AG20443 (cell line): ENCODE data around the gene OR2T2.
"Not testable (repeated sequence)": the region's sequence is repeated elsewhere in the genome, so short reads cannot be mapped to it uniquely, and the experiment has no call there.

ENCODE experiments used
- DNase-seq: peaks from one replicate; pipeline ENCODE4 v3.0.0; 2012; ENCODE audit warnings: low spot score, mixed read lengths

The OR2T2 gene, protein sequence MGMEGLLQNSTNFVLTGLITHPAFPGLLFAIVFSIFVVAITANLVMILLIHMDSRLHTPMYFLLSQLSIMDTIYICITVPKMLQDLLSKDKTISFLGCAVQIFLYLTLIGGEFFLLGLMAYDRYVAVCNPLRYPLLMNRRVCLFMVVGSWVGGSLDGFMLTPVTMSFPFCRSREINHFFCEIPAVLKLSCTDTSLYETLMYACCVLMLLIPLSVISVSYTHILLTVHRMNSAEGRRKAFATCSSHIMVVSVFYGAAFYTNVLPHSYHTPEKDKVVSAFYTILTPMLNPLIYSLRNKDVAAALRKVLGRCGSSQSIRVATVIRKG

DNA sequence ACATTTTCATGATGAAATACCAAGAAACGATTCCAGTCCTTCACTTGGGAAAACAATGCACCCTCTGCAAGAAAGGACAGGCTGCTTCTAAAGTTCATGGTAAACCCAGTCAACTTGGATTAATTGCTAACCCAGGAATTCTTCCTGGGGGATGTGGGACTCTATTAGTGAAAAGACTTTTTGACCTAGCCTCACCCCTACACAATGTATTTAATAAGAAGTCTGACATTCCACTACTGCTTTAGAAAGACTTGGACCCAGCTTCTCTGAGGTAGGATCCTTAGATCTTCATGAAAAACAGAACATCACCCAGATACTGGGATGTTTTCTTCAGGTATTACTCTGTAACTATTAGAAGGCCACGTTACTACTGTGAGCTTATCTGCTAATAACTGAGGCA lies at the start of gene OR2T2:
TSS of gene OR2T2 (plus strand) at position 239 of the 400 bp plus-strand sequence. CDS start 7,161 bp downstream, outside the sequence.
- DNase-seq: not testable (repeated sequence)

- no peak for DNase-seq
Observed at GRCh38 chr1:248402748-248403147, 42.7 kb upstream of the OR2T2 start, which contains the start of gene OR2T1. Gene OR2T1 (plus strand): TSS chr1:248403048. CDS start chr1:248406148, 3,100 bp downstream.

- no peak for DNase-seq
Observed at GRCh38 chr1:248404024-248404423, 41.4 kb upstream of the OR2T2 start.

DNA sequence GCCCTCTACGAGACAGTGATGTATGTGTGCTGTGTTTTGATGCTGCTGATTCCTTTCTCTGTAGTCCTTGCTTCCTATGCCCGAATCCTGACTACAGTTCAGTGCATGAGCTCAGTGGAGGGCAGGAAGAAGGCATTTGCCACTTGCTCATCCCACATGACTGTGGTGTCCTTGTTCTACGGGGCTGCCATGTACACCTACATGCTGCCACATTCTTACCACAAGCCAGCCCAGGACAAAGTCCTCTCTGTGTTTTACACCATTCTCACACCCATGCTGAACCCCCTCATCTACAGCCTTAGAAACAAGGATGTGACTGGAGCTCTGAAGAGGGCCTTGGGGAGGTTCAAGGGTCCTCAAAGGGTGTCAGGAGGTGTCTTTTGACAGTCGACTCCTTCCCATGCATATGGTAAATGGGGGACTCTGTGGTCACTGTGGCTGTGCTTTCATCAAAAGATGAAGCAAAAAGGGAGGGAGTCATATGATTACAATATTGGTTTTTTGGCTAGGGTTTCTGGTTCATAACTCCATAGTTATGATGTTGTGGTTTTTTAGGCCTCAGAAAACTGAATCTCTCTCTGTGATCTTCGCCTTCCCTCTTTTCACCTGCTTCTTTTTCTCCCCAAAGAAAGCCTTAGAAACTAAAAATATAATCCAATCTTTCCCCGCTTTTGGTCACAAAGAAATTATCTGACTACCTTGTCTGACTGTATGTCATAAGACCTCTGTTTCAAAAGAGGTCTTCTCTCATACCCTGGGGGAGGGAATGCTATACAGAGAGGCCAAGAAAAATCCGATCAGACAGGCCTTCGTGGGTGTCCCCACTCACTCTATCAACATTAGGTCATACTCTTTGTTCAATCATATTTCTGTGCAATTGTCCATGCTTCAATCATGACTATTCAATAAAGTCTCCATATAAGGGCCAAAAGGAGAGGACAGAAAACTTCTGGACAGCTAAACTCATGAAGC lies 38.4 kb upstream of the OR2T2 start:
- no peak for DNase-seq

DNA sequence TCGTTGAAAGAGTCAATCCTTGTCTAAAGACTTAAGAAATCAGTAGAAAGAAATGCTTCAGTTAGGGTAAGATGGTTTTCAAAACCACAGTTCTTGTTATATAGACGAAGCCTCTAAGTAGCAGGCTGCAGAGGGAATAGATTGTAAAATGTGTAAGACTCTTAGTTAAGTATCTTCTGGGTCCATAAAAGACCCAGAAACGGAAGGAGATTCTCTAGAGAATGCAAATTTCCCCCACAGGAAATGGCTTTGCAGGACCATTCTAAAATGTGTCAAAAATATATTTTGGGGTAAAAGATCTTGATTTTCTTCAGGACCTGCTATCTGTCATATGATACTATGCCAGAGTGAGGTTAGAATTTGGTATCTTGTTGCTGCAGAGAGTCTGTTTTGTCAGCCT lies 29.2 kb upstream of the OR2T2 start:
- no peak for DNase-seq

- DNase-seq: no peak
Observed at GRCh38 chr1:248417854-248418253, 27.6 kb upstream of the OR2T2 start.

DNA sequence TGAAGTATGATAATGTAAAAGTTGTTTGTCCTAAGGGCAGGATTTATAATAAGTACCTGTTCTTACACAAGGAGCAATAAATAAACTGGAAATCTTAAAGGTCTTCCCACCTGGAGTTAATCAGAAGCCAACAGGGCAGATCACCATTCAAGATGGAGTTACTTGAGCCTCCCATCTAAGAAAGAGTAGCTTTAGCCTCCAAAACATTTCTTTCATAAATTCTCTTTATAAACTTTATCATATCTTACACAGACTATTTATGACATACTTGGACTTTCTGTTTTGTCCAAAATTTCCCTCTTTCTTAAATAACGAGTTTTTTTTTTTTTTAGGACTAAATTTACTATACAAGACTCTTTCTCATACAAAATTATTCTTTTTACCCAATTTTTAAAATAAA lies 24.1 kb upstream of the OR2T2 start:
- no peak for DNase-seq

GRCh38 chr1:248427526-248428191 lies 17.8 kb upstream of the OR2T2 start:
- not testable (repeated sequence) for DNase-seq

- not testable (repeated sequence) for DNase-seq
Observed at GRCh38 chr1:248428192-248428533, 17.3 kb upstream of the OR2T2 start.

- not testable (repeated sequence) for DNase-seq
Observed at GRCh38 chr1:248431683-248432082, 13.8 kb upstream of the OR2T2 start.

DNA sequence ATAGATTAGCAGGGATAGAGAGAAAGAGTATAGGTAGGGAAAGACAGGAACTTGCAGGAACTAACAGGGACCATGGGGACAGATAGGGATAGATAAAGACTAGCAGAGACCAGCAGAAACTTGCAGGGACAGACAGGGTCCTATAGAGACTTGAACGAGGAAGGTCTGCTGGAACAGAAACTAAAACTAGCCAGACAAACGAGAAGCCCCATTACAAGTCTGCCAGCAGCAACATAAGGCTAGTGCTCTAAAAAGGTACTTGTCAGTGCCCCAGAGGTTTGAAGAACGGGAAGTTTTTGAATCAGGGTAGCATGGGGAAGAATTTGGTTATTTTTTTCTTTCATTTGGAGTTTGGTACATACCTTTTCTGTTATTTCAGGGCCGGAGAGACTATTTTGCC lies 13.2 kb upstream of the OR2T2 start:
- not testable (repeated sequence) for DNase-seq

- not testable (repeated sequence) for DNase-seq
Observed at GRCh38 chr1:248433811-248434415, 11.5 kb upstream of the OR2T2 start.

GRCh38 chr1:248434913-248435312 lies 10.5 kb upstream of the OR2T2 start:
- not testable (repeated sequence) for DNase-seq

- not testable (repeated sequence) for DNase-seq
Observed at GRCh38 chr1:248436303-248436702, 9.1 kb upstream of the OR2T2 start.

GRCh38 chr1:248438668-248439067 lies 6.8 kb upstream of the OR2T2 start:
- DNase-seq: not testable (repeated sequence)

DNA sequence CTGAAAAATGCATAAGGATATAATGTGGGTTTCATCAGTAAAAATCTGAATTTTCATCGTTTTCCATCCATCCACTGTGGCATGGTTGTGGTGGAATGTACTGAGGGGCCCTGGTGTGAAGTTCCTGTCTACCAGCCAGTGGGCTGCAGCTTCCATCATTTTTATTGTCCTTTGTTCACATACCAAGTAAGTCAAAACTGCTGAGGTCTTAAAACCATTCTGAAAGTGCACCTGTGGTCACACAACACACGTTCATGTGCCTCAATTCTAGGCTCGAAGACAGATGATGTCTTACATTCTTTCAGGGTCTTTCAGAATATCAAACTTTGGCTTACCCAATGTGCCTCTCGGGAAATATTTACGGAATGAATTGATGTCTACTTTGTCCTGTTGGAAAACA lies 6.2 kb upstream of the OR2T2 start:
- DNase-seq: not testable (repeated sequence)

- DNase-seq: not testable (repeated sequence)
Observed at GRCh38 chr1:248442500-248443277, 2.7 kb upstream of the OR2T2 start.

- not testable (repeated sequence) for DNase-seq
Observed at GRCh38 chr1:248444603-248445002, 834 bp upstream of the OR2T2 start.

DNA sequence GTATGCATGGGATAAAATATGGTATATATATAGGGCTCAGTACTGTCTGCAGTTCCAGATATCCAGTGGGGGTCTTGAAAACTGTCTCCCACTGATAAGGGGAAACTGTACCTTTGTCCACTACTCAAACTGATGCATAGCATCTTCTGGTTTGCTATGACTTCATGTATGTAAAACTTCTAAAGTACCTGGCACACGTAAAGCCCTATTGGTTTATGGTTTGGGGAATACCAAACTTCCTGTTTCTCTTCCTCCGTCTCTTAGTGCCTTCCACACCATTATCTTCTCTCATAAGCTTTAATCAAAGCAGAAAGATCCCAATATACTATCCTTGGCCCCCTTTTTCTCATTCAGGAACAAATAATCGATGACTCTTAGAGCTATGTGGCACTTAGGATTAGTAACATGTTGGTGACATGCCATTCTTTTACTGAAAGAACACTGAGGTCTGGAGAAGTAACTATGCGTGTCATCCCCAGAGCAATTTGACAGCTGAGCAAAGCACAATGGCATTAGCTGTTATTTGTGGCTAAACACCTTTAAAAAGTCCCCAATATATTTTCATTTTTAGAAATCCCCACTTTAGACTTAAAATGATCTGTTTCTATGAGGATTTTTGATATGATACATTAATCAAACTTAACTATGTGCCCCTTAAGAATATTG lies 3.1 kb downstream of the OR2T2 start:
- not testable (repeated sequence) for DNase-seq

DNA sequence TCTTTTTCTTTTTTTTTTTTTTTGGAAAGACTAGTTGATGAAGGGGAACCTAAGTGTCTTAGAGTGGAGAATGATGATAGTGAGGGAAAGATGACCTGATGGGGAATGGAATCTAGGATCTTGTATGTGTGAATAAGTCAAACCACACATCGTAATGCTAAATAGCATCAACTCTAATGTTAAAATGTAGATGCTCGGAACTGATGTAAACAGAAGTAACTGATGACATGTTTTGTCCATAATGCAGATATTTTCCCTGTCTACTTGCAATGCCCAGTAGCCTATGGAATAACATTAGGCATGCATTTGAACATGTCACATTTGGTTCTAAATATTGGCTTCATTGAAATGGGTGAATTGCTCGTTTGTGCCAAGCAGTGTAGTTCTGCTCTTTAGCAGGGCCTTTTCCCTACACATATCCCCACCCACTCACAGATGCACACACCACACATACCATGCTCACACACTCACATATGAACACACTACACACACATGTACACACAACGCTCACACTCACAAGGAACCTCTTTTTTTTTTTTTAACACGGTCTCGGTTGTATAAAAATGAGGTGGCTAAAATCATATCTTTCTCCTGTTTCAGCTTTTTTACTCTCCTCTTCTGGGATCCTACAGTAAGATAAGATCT lies 4.5 kb downstream of the OR2T2 start:
- not testable (repeated sequence) for DNase-seq
